ENCODE results near the gene GRK6.

DNA sequence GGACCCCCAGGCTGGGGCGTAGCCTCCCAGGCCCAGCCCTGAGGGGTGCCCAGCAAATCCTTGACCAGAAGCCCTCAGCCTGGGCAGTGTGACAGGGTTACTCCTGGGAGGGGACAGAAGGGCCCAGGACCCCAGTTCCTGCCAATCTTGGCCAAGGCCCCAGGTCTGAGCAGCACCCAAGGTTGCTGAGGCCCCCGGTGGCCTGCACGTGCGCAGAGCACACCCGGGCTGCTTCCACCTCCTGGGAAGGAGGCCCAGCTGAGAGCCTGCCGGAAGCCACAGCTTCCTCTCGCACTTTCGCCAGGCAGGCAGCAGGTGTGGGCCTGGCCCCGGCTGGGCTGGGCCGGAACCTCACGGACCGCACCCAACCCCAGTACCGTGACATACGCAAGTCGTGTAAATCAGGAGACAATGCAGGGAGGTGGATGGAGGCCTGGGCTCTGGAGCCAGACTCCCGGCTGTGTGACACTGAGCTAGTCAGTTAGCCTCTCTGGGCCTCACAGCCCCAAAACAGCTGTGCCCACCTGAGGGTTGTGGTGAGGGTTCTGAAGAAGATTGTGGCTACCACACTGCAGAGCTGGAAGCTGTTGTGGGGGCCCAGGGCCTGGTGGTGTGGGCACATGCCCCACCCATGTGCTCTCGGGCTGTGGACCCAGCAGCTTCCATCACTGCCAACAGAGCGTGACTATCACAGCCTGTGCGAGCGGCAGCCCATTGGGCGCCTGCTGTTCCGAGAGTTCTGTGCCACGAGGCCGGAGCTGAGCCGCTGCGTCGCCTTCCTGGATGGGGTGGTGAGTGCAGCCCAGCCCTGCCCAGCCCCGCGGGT is 5.1 kb downstream of the GRK6 start:
- no peak for TF ChIP-seq MEF2A (IDR thresholded peaks at IDR 0.05; ENCODE audit: borderline replicate concordance, low read depth)
- no peak for TF ChIP-seq GABPA (IDR thresholded peaks at IDR 0.05; ENCODE audit: low read depth)
- no peak for TF ChIP-seq RAD21 (IDR thresholded peaks at IDR 0.05; ENCODE audit: low read length)
- TF ChIP-seq CTCF (IDR thresholded peaks at IDR 0.05) = no peak
- 0 out of 2 replicates have a peak, but pooled peaks have one; percentile 2 for TF ChIP-seq PBX3 (IDR thresholded peaks at IDR 0.05)
- TF ChIP-seq YY1 (IDR thresholded peaks at IDR 0.05; ENCODE audit: low read depth) = no peak
- TF ChIP-seq EP300 (IDR thresholded peaks at IDR 0.05; ENCODE audit: borderline replicate concordance in 1 of 2, low read depth in 1 of 2, low read length in 1 of 2) = no peak
- TF ChIP-seq SIN3A (IDR thresholded peaks at IDR 0.05; ENCODE audit: borderline replicate concordance, low read depth, low read length) = no peak
- no peak for TF ChIP-seq POLR2AphosphoS5 (IDR thresholded peaks at IDR 0.05; ENCODE audit: low read depth, low read length)
